ENCODE results near the gene GARS1. TPM values are rescaled to one million over a fixed set of nuclear protein-coding genes. Genes with fewer than 3 reads are reported as not detected.

Gene GARS1
- total RNA-seq, 1 experiment from 2014 or later: 95.4 TPM

DNA sequence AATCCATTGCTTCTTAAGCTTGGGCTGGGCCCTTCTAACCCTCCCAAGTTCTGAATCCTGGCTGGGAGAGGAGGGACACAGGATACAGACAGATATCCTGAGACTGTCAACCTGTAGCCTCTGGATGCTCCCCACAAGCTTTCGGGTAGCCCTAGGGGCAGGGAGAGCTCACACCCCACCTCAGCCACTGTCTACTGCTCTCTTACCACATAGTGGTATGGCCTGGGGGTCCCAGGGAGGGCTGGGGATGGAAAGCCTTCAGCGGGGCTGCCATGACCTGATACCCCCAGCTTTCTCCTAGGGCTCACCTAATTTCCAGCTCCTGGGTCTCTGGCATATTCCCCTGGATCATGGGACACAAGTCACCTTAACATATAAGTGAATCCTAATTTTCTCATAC, 62.5 kb downstream of the GARS1 start:
- ATAC-seq: no peak
- no peak overlapping the region for H3K4me2 ChIP-seq (ENCODE audit: low read length)
- H3K9me2 ChIP-seq (replicated peaks; ENCODE audit: low read length): no peaks in the 10 kb centered on the region

DNA sequence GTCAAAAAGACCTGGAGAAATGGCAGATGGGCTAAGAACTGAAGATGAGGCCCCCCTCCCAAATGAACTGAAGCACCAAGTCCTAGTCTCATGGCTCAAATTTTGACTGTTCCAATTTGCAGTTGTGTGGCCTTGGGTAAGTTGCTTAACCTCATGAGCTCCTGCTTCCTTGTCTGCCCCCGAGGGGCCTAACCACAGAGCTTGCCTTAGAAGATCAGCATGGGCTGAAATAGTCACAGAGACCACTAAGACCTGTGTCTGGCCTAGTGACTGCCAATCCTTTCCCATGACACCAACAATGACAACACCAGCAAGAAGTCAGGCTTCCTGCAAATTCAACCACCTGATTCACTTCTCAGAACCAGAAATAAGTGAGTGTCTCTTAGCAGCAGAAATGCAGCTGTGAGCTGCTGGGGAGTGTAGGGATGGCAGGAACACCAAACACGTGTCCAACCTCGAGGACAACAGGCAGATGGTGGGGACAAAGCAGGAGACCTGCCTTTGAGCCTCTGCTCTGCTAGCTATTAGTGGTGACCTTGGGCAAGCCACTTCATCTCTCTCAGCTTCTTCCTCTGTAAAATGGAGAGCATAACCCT, 63.9 kb downstream of the GARS1 start:
- no peak for DNase-seq
- Histone ChIP-seq H3F3A (ENCODE audit: low read length, unreplicated experiment) (no peaks in the 10 kb centered on the region), H3K36me3 (ENCODE audit: low read depth, low read length) (no peaks in the 10 kb centered on the region), H3K4me2 (ENCODE audit: low read length) (no peak overlapping the region), H4K20me1 (ENCODE audit: low read length) (no peaks in the 10 kb centered on the region), H3K9me3 (ENCODE audit: low read length) (no peaks in the 10 kb centered on the region), H3K27ac (ENCODE audit: low read length) (no peak overlapping the region), H2AFZ (ENCODE audit: low read length) (no peak overlapping the region), H3K4me3 (ENCODE audit: low read length) (no peak overlapping the region), H3K27me3 (ENCODE audit: low read length) (no peaks in the 10 kb centered on the region; the same call in 1 of the 2 replicates), H3K4me1 (ENCODE audit: insufficient read depth, low read length) (no peaks in the 10 kb centered on the region), H3K9ac (ENCODE audit: low read length) (no peak overlapping the region), H3K9me2 (replicated peaks; ENCODE audit: low read length) (no peaks in the 10 kb centered on the region), H3K79me2 (ENCODE audit: low read length) (no peaks in the 10 kb centered on the region)
- ChIA-PET CTCF (no interaction called here), POLR2A (ENCODE audit: unreplicated experiment) (no interaction called here)
- no TSS peak for BruUV-seq (replicated peaks)
- TF ChIP-seq, protein P1, sequence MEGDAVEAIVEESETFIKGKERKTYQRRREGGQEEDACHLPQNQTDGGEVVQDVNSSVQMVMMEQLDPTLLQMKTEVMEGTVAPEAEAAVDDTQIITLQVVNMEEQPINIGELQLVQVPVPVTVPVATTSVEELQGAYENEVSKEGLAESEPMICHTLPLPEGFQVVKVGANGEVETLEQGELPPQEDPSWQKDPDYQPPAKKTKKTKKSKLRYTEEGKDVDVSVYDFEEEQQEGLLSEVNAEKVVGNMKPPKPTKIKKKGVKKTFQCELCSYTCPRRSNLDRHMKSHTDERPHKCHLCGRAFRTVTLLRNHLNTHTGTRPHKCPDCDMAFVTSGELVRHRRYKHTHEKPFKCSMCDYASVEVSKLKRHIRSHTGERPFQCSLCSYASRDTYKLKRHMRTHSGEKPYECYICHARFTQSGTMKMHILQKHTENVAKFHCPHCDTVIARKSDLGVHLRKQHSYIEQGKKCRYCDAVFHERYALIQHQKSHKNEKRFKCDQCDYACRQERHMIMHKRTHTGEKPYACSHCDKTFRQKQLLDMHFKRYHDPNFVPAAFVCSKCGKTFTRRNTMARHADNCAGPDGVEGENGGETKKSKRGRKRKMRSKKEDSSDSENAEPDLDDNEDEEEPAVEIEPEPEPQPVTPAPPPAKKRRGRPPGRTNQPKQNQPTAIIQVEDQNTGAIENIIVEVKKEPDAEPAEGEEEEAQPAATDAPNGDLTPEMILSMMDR (conservative IDR thresholded peaks at IDR 0.05; ENCODE audit: low read depth, low read length): no peak
- TF ChIP-seq EZH2 (IDR thresholded peaks at IDR 0.05; ENCODE audit: low read length, unreplicated experiment) (no peak), EZH2phosphoT487 (IDR thresholded peaks at IDR 0.05; ENCODE audit: borderline replicate concordance, low read length) (no peak)
- intact Hi-C loops (cut with micrococcal nuclease): no loop called here
- no peak for ATAC-seq

More for the DNA sequence above, 62.5 kb downstream of the GARS1 start:
- Histone ChIP-seq H3K9ac (ENCODE audit: low read length) (no peak overlapping the region), H3K9me3 (ENCODE audit: low read length) (no peaks in the 10 kb centered on the region), H2AFZ (ENCODE audit: low read length) (no peak overlapping the region), H4K20me1 (ENCODE audit: low read length) (no peaks in the 10 kb centered on the region), H3K79me2 (ENCODE audit: low read length) (no peaks in the 10 kb centered on the region), H3K27ac (ENCODE audit: low read length) (no peak overlapping the region), H3K27me3 (ENCODE audit: low read length) (no peaks in the 10 kb centered on the region), H3K4me3 (ENCODE audit: low read length) (no peak overlapping the region), H3F3A (ENCODE audit: low read length, unreplicated experiment) (no peaks in the 10 kb centered on the region), H3K36me3 (ENCODE audit: low read depth, low read length) (no peaks in the 10 kb centered on the region), H3K4me1 (ENCODE audit: insufficient read depth, low read length) (no peaks in the 10 kb centered on the region)
- no TSS peak for BruUV-seq (replicated peaks)
- intact Hi-C loops (cut with micrococcal nuclease): no loop called here
- CTCF ChIA-PET: no interaction called here
- DNase-seq: no peak
- no peak for TF ChIP-seq EZH2 (IDR thresholded peaks at IDR 0.05; ENCODE audit: low read length, unreplicated experiment)
- TF ChIP-seq EZH2phosphoT487 (IDR thresholded peaks at IDR 0.05; ENCODE audit: borderline replicate concordance, low read length): no peak
- TF ChIP-seq, protein P1 (conservative IDR thresholded peaks at IDR 0.05; ENCODE audit: low read depth, low read length): no peak
- POLR2A ChIA-PET (ENCODE audit: unreplicated experiment): interaction anchor here (0.6 kb wide), 1 partner anchor 38 kb away, joined by 6 read pairs; no protein-coding TSS in a partner anchor

DNA sequence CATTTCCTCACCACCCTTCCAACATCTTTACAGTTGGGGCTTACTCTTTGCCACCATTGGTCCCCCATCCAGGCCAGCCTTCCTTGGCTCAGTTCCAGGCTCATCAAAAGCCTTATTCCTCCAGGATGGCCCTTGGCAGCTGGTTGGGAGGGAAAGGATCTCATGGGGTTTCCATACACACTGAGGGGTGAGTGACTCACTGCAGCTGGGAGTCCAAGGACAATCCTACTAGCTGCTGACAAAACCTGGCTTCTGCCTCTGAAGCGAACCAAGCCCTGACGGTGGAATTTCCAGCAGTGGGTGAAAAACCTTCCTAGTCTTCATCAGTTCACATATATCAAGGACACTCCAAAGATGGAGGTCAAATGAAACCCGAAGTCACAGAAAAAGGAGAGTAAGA, 64.6 kb downstream of the GARS1 start:
- CTCF ChIA-PET: no interaction called here
- H3K9ac ChIP-seq (ENCODE audit: low read length): no peak overlapping the region
- H2AFZ ChIP-seq (ENCODE audit: low read length): no peak overlapping the region
- no peaks in the 10 kb centered on the region for H3K4me1 ChIP-seq (ENCODE audit: insufficient read depth, low read length)
- no peaks in the 10 kb centered on the region for H4K20me1 ChIP-seq (ENCODE audit: low read length)
- H3K27ac ChIP-seq (ENCODE audit: low read length): no peak overlapping the region
- intact Hi-C loops (cut with micrococcal nuclease): no loop called here
- no peaks in the 10 kb centered on the region for H3K9me3 ChIP-seq (ENCODE audit: low read length)
- no peaks in the 10 kb centered on the region; the same call in 1 of the 2 replicates for H3K27me3 ChIP-seq (ENCODE audit: low read length)
- no peaks in the 10 kb centered on the region for H3K79me2 ChIP-seq (ENCODE audit: low read length)
- no peak overlapping the region for H3K4me2 ChIP-seq (ENCODE audit: low read length)
- H3K4me3 ChIP-seq (ENCODE audit: low read length): no peak overlapping the region
- TF ChIP-seq EZH2 (IDR thresholded peaks at IDR 0.05; ENCODE audit: low read length, unreplicated experiment) (no peak), EZH2phosphoT487 (IDR thresholded peaks at IDR 0.05; ENCODE audit: borderline replicate concordance, low read length) (no peak)
- TF ChIP-seq, protein P1 (conservative IDR thresholded peaks at IDR 0.05; ENCODE audit: low read depth, low read length): no peak
- POLR2A ChIA-PET (ENCODE audit: unreplicated experiment): no interaction called here
- H3F3A ChIP-seq (ENCODE audit: low read length, unreplicated experiment): no peaks in the 10 kb centered on the region
- DNase-seq (no peak), ATAC-seq (no peak)
- H3K36me3 ChIP-seq (ENCODE audit: low read depth, low read length): no peaks in the 10 kb centered on the region
- no TSS peak for BruUV-seq (replicated peaks)
- no peaks in the 10 kb centered on the region for H3K9me2 ChIP-seq (replicated peaks; ENCODE audit: low read length)
